Smooth muscle cell (in vitro differentiated cells): ENCODE data around the gene SLC44A2. TPM values are rescaled to one million over a fixed set of nuclear protein-coding genes. Genes with fewer than 3 reads are reported as not detected.

Experiments
- DNase-seq: peaks from one replicate; lab custom pipeline; 2025; ENCODE audit not compliant: unreplicated experiment; lab: John Stamatoyannopoulos, UW
- H2AFZ ChIP-seq: fragments of 200-600 bp; sonication (generic); 2 replicates; pipeline ENCODE4 v1.6.0; 2016; ENCODE audit warnings: antibody characterized with exemption, low read depth, mild to moderate bottlenecking
- H3F3A ChIP-seq: fragments of 200-600 bp; sonication (generic); 2 replicates; pipeline ENCODE4 v1.6.0; 2017; ENCODE audit warnings: antibody characterized with exemption, low read depth
- H3K27ac ChIP-seq: fragments of 200-600 bp; sonication (generic); 2 replicates; pipeline ENCODE4 v1.5.1; 2016; ENCODE audit warnings: low read depth, mild to moderate bottlenecking
- H3K27me3 ChIP-seq: fragments of 200-600 bp; sonication (generic); 2 replicates; pipeline ENCODE4 v1.6.1; 2016; ENCODE audit warnings: low read depth, mild to moderate bottlenecking
- H3K36me3 ChIP-seq: fragments of 200-600 bp; sonication (generic); 2 replicates; pipeline ENCODE4 v1.5.1; 2016; ENCODE audit warnings: low read depth
- H3K4me1 ChIP-seq: fragments of 200-600 bp; sonication (generic); 2 replicates; pipeline ENCODE4 v1.5.1; 2016; ENCODE audit warnings: low read depth
- H3K4me2 ChIP-seq: fragments of 200-600 bp; sonication (generic); 2 replicates; pipeline ENCODE4 v1.6.0; 2016; ENCODE audit warnings: mild to moderate bottlenecking
- H3K4me3 ChIP-seq: fragments of 200-600 bp; sonication (generic); 2 replicates; pipeline ENCODE4 v1.5.1; 2016; ENCODE audit warnings: mild to moderate bottlenecking
- H3K79me2 ChIP-seq: fragments of 200-600 bp; sonication (generic); 2 replicates; pipeline ENCODE4 v1.6.0; 2016; ENCODE audit warnings: low read depth, mild to moderate bottlenecking
- H3K9ac ChIP-seq: fragments of 200-600 bp; sonication (generic); 2 replicates; pipeline ENCODE4 v1.6.0; 2016; ENCODE audit warnings: low read depth
- H3K9me3 ChIP-seq: fragments of 200-600 bp; sonication (generic); replicated peaks from 2 replicates; pipeline ENCODE4 v1.5.1; 2016; ENCODE audit warnings: low read depth
- H4K20me1 ChIP-seq: fragments of 200-600 bp; sonication (generic); 2 replicates; pipeline ENCODE4 v1.6.0; 2016; ENCODE audit warnings: low read depth
- WGBS: methylation state at CpG from one replicate; pipeline ENCODE4 v1.1.7; 2016; ENCODE audit warnings: low lambda C conversion rate; 5-methylcytosine and 5-hydroxymethylcytosine counted together
- polyA plus RNA-seq: library from polyadenylated mRNA; unstranded; fragments of >200 nt; fragmentation: Nextera tagmentation; extraction: Ambion mirVana; gene quantifications from 2 replicates; pipeline ENCODE4 v1.2.1, GENCODE V29; 2016
- total RNA-seq: library from RNA; depleted of rRNA; stranded (reverse); fragments of >200 nt; gene quantifications from 2 replicates; pipeline ENCODE4 v1.2.3, GENCODE V29; 2014
- TF ChIP-seq, protein P1 (sequence below): fragments of 200-600 bp; sonication (generic); IDR thresholded peaks from 2 replicates; pipeline ENCODE4 v1.5.1; 2017; ENCODE audit warnings: borderline replicate concordance, mild to moderate bottlenecking, antibody characterized with exemption; ENCODE audit not compliant: insufficient read depth, poor library complexity, severe bottlenecking

The SLC44A2 gene
- total and polyA plus RNA-seq, 2 experiments from 2014 or later, result 79.5 to 123 TPM

DNA sequence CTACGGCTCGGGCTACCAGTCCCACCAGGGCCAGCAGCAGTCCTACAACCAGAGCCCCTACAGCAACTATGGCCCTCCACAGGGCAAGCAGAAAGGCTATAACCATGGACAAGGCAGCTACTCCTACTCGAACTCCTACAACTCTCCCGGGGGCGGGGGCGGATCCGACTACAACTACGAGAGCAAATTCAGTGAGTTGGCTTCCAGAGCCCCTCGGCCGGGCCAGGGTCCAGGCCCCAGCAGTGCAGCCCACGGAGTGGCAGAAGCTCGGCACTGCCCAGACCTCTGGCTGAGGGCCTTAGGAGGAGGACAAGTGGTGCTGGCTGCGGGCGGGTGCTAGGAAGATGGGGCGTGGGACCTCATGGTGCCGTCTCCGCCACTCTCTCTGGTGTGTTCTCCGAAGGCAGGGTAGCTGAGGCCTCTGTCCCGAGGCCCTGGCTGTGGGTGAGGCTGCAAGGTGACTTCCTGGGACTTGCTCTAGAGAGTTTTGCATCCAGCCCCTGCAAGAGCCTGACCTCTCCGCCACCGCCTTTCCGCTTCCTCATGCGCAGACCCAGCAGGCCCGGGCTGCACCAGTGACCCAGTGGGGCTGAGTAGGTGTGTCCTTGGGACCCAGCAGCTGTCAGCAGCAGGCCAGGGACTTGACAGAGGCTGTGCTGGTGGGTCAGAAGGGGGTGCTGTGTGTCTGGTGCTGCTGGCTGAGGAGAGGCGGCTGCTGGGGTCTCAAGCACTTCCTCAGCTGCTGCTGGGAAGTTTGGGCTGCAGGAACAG, 62.4 kb downstream of the SLC44A2 start:
- H3F3A ChIP-seq, result no peaks in the 10 kb centered on the region
- H3K27me3 ChIP-seq, result no peaks in the 10 kb centered on the region
- H3K9ac ChIP-seq, result no peak overlapping the region
- peaks cover 20% of the 10 kb centered on the region for H3K36me3 ChIP-seq
- DNase-seq, result no peak
- no peak overlapping the region for H3K4me2 ChIP-seq
- WGBS, result 96% methylated on average over 24 of the region's 25 CpGs
- no peak overlapping the region for H3K4me3 ChIP-seq
- no peaks in the 10 kb centered on the region for H3K9me3 ChIP-seq
- no peak overlapping the region for H3K27ac ChIP-seq
- no peak overlapping the region for H2AFZ ChIP-seq
- peaks cover 100% of the 10 kb centered on the region for H4K20me1 ChIP-seq
- H3K79me2 ChIP-seq, result no peaks in the 10 kb centered on the region
- TF ChIP-seq, protein P1, sequence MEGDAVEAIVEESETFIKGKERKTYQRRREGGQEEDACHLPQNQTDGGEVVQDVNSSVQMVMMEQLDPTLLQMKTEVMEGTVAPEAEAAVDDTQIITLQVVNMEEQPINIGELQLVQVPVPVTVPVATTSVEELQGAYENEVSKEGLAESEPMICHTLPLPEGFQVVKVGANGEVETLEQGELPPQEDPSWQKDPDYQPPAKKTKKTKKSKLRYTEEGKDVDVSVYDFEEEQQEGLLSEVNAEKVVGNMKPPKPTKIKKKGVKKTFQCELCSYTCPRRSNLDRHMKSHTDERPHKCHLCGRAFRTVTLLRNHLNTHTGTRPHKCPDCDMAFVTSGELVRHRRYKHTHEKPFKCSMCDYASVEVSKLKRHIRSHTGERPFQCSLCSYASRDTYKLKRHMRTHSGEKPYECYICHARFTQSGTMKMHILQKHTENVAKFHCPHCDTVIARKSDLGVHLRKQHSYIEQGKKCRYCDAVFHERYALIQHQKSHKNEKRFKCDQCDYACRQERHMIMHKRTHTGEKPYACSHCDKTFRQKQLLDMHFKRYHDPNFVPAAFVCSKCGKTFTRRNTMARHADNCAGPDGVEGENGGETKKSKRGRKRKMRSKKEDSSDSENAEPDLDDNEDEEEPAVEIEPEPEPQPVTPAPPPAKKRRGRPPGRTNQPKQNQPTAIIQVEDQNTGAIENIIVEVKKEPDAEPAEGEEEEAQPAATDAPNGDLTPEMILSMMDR, result no peak
- H3K4me1 ChIP-seq, result no peaks in the 10 kb centered on the region

DNA sequence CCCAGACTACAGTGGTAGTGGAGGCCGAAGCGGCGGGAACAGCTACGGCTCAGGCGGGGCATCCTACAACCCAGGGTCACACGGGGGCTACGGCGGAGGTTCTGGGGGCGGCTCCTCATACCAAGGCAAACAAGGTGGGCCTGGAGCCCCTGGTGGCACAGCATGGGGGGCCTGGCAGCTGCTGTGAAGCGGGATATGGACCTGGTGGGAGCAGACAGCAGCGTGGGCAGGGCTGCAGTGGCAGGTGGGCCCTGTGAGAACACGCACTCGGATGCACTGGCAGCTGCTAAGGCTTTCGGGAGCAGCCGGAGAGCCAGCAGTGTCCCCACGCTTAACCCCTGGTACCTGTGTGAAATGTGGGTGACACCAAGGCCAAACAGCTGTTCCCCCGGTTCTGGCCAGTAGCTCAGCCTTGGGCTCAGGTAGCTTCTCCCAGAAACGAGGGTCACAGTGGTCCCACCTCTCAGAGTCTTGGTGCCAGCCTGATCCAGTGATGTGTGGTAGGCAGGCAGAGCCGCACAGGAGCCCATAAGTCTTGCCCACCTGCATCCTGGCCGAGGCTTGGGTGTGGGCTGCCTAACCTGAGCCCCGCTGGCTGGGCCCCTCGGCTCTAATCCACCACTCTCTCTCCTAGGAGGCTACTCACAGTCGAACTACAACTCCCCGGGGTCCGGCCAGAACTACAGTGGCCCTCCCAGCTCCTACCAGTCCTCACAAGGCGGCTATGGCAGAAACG, 63.4 kb downstream of the SLC44A2 start:
- Histone ChIP-seq H3K36me3 (peaks cover 20% of the 10 kb centered on the region), H3K27ac (no peak overlapping the region), H3K4me1 (no peaks in the 10 kb centered on the region), H3K4me2 (no peak overlapping the region), H3K9me3 (no peaks in the 10 kb centered on the region), H3K27me3 (no peaks in the 10 kb centered on the region), H3K4me3 (no peak overlapping the region), H3K79me2 (no peaks in the 10 kb centered on the region), H3K9ac (no peak overlapping the region), H2AFZ (no peak overlapping the region), H3F3A (no peaks in the 10 kb centered on the region), H4K20me1 (peaks cover 100% of the 10 kb centered on the region)
- 98% methylated on average over 24 of the region's 27 CpGs for WGBS
- TF ChIP-seq, protein P1, result no peak
- no peak for DNase-seq

DNA sequence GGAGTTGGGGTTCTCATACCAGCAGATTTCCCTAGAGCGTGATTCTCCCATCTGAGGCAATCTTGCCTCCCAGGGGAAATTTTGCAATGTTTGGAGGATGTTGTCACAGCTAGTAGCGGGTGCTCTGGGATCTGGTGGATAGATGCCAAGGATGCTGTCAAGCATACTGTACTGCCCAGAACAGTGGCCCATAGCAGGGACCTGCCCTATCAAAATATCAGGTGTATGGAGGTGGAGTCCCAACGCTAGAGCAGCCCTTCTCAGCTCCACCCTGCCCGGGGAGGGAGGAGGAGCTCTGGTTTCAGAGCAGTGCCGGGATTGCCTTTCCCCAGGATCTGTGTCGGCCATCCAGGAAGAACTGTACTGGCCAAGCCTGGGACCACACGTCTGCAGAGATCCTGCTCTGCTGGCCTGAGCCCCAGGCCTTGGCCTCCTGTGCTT, 65.0 kb downstream of the SLC44A2 start:
- Histone ChIP-seq H3K9me3 (no peaks in the 10 kb centered on the region), H4K20me1 (peaks cover 100% of the 10 kb centered on the region), H3K79me2 (no peaks in the 10 kb centered on the region), H3K4me3 (no peak overlapping the region), H3K27ac (no peak overlapping the region), H3K4me2 (no peak overlapping the region), H3K36me3 (peaks cover 5% of the 10 kb centered on the region), H3K4me1 (peaks cover 4% of the 10 kb centered on the region), H3K9ac (no peak overlapping the region), H3K27me3 (no peaks in the 10 kb centered on the region), H3F3A (peaks cover 13% of the 10 kb centered on the region), H2AFZ (no peak overlapping the region)
- 86% methylated on average over 7 of the region's 7 CpGs for WGBS
- DNase-seq, result no peak
- TF ChIP-seq, protein P1, result no peak
